ENCODE measurements around the gene FOXM1.

FOXM1 gene

DNA sequence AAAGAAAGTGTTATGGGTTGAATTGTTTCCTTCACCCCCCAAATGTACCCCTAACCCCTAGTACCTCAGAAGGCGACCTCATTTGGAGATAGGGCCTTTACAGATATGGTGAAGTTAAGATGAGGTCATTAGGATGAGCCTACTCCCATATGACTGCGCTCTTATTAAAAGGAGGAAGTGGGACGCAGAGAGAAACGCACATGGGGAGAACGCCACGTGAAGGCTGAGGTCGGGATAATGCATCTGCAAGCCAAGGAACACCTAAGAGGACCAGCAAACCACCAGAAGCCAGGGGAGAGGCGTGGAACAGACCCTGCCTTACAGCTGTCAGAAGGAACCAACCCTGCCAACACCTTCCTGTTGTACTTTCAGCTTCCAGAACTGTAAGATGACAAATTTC lies 40.4 kb downstream of the FOXM1 start:
- no peak for DNase-seq (ENCODE audit: low spot score)

DNA sequence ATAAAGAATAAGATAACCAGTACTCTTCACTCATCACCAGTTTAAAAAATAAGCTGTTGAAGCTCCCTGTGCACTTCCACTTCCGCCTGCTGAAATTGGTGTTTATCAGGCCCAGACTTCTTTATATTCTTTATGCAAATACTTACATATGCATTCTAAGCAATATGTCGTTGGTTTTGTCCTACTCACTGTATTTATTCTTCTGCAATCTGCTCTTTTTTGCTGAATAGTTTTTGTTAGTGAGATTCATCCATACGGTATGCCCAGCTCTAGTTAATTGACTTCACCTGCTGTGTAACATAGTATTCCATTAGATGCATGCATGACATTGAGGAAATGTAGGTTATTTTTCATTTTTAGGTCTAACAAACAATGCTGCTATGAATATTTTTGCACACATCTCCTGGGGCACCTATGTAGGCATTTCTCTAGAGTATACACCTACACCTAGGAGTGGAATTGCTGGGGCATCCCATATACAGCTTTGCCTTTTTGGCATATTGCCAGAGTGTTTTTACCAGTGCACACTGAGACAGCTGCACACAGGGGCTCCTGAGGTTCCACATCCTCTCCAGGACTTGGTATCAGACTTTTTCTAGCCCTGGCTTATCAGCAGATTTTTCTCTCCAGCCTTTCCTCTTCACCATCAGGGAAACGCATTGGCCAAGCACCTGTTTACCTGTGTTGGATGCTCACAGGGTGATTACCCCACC lies 41.1 kb downstream of the FOXM1 start:
- no peak for DNase-seq (ENCODE audit: low spot score)

DNA sequence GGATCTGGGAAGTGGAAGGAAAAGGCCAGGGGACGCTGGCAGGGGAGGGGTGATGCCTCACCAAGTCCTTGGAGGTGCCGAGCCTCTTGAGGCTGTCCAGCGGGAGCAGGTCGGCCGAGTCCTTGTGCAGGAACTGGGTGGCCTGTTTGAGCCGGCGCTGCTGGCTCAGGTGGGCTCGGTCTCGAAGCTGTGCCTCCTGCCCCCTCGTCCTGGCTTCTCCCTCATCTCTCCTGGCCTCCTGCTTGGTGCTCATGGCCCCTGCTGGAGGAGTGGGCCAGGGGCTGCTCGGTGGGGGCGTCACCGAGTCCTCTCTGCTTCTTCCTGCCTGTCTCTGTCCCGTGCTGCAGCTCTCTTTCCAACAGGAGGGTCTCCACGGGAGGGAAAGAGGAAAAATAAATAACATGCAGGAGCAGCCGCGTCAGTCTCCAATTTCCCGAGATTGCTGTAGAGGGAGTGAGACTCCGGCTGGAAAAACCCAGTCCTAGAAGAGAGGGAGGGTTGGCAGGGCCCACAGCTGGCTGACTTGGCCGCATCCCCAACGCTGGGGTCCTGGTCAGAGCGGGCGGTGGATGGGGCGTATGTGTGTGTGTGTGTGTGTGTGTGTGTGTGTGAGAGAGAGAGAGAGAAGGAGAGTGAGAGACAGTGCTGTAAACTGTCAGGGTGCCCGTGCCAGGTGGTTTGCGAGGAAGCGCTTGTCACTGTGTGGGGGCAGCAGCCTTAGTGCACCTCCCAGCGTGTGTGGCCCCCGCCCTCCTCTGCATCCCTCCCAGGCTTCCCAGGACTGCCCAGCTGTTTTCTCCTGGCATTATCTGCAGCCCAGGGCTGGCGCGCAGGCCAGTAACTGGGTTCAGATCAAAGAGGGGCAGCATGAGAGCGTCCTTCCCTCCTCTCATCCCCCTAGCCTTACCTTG lies 42.1 kb downstream of the FOXM1 start, which contains the start of gene NRIP2:
Gene NRIP2 (minus strand): TSS at position 455 of the 911 bp plus-strand sequence. CDS start 52 bp downstream, at position 403.
- DNase-seq (ENCODE audit: low spot score) = peak; percentile 55

DNA sequence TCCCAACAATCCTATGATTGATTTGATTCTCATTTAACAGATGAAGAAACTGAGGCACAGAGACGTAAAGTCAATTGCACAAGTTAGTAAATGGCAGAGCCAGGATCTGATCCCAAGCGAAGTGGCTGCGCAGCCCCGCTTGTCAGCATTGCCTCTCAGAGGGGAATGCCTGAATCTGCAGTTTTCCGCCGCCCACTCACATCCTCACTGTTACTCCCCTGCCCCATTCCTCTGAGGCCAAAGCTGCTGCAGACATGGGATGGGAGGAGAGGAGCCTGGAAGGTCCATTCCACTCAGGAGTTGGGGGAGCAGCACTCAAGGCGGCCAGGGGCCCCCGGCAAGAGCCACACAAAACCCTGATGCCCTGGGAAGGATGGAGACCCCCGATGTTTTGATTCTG lies 43.2 kb downstream of the FOXM1 start:
- no peak for DNase-seq (ENCODE audit: low spot score)

DNA sequence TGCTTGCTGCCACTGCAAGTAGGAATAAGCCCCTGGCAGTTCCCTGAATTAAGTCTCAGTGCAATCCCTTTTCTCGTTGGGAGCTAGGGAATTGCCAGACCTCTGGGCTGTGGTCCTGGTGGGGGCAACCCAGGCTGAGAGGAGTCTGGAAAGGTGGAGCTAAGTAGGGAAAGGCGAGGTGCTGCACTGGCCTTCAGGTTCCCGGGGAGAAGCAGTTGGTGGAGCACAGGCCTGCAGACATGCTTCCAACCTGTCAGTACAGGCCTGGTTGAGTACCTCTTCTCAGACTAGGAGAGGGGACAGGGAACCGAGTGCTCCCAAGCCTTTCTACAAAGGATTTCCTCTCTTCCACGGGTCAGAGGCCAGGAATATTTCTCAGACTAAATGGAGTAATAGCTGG lies 43.6 kb downstream of the FOXM1 start:
- no peak for DNase-seq (ENCODE audit: low spot score)

DNA sequence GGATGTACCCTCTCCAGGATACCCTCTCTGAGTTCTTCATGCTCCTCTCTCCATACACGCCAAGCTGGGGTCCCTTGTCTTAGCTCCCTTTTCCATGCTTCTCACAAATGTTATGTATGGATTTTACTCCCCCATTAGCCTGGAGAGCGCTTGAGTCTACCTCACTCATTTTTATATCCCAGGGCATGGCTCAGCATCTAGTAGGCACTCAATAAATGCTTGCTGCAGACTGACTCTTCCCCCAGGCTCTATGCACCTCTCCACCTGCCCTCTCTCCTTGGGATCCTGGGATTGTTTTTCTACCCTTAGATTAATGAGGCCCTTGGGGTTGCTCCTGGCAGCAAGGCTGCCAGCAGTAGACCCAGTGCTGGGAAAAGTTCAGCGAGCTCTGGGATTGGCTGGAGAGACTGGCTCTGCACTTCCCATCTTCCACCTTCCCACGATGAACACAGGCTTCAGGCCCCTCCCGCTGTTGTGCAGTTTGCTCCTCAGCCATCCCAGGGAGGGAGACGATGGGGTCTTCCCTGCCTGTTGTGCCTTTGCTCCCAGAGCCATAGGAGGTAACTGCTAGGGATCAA lies 44.3 kb downstream of the FOXM1 start:
- DNase-seq (ENCODE audit: low spot score) = no peak

DNA sequence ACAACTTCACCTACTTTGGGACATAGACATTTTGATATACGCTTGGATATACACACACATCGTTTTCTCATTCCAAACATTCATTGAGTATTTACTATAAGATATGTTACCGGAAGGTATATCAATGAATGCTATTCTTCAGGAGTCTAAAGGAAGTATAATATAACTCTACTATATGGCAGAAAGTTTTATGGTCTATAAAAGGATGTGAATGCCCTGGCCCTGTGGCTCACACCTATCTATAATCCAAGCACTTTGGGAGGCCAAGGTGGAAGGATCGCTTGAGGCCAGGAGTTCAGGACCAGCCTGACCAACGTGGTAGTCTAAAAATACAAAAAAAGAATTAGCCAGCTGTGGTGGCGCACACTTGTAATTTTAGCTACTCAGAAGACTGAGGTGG lies 47.7 kb downstream of the FOXM1 start:
- no peak for DNase-seq (ENCODE audit: low spot score)

DNA sequence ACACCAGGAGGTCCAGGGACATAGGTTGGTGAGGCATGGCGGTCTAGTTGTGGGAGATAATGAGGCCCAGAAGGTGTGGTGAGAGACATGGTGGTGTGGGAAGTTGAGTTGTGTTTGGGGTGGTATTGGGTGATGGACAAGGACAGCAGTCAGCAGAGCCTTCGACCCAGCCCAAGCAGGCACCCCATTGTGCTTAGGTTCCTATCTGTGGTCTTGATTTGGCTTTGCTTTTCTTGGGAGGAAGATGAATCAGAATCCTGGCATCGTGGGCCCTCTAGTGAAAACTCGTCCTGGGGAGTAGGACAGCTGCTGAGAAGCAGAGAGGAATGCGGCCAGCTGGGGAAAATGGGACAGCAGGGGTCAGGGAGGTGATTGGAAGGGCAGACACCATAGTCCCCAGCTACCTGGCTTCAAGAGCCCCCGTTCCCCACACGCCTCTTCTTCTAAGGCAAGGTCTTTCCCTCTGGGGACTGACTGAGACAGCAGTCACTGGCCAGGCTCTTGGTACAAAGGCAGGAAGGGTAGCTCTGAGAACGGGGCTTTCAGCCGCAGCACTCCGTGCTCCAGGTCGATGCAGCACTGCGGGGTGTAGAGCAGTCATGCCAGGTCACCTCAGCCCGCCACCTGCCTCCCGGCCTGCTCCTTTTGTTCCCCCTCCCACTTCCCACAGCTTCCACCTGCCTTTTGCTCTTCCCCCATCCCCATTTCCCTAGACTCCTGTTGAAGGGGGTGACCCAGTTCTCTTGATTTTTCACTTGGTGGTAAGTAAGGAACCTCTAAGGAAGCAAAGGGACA lies 50.1 kb downstream of the FOXM1 start:
- no peak for DNase-seq (ENCODE audit: low spot score)

DNA sequence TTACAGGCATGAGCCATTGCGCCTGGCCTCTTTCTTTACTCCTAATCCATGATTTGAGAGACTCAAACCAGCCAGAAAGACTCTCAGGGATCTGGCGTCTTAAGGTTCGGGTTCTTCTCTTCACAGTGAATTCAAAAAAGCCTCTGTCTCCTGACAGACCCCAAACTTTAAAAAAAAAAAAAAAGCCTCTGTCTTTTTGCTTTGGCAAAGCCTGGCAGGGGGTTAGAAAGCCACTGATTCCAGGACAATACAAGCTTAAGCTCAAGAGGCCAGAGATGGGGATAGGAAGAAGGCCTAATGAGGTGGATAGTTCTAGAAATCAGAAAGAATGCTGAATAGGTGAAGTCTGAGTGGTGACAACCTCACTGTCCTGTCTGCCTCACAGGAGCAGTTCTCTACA lies 50.9 kb downstream of the FOXM1 start:
- DNase-seq (ENCODE audit: low spot score) = no peak

DNA sequence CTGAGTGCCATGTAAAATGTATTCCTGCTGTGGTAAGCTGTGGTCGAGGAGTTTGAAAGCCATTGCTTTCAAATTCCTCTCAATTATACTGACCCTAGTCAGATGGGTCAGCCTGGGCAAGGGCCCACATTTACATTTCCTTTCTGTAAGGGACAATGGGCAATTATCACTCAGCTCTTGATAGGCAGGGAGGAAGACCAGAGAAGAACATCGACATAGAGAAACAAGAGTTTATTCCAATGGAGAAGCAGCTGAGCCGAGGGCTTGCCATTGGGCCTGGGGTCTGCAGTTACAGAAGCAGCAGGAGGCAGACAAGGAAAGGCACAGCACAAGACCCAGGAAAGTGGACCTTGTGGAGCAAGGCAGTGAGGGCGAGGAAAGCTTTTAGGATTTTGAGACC lies 51.8 kb downstream of the FOXM1 start:
- no peak for DNase-seq (ENCODE audit: low spot score)

DNA sequence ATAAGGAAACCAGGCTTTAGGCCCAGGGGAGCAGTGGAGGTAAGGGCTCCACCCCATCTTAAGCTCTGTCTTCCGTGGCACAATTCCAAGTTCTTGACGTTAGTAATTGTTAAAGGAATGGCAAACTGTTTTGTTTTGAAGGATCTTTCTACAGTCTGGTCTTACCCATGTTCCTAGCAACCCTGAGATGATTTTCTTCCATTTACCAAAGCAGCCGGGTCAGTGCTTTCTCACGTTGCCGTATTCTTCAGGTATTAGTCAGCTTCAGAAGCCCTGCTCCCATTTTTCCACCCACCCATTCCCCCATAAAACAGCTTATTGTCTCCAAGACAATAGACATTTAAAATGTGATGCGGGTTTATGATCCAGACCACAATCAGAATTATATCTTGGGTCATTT lies 52.4 kb downstream of the FOXM1 start:
- DNase-seq (ENCODE audit: low spot score) = no peak

DNA sequence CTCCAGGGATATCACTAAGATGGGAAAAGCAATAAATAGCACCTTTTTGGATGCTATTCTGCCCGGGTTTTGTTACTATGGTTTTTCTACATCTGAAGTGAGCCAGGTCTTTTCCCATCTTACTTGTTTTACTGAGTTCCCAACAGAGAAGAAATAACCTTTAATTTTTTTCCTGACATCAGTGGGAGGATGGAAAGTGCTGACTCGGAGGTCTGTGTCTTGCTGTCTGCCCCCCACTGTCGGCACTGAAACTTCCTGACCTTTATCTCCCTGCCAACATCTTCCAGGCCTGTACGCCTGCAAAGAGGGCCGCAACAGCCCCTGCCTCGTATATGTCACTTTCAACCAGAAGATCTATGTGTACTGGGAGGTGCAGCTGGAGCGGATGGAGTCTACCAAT lies 53.5 kb downstream of the FOXM1 start:
- no peak for DNase-seq (ENCODE audit: low spot score)

DNA sequence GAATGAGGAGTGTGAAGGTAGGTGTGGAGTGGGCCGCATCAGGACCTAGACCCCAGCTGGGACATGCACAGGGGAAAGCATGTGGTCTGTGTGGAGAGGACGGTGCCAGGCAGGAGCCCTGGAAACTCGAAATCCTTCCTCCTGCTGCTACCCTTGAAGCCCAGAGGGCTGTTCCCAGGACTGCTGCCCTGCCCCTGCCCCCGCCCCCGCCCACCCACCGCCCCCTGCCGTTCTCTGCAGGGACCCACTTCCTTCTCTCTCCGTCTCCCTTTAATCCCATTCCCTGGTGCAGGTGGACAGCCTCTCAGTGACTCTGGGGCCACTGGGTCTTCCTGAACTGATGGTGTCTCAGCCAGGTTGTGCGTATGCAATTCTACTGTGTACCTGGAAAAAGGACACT lies 56.5 kb downstream of the FOXM1 start:
- no peak for DNase-seq (ENCODE audit: low spot score)

DNA sequence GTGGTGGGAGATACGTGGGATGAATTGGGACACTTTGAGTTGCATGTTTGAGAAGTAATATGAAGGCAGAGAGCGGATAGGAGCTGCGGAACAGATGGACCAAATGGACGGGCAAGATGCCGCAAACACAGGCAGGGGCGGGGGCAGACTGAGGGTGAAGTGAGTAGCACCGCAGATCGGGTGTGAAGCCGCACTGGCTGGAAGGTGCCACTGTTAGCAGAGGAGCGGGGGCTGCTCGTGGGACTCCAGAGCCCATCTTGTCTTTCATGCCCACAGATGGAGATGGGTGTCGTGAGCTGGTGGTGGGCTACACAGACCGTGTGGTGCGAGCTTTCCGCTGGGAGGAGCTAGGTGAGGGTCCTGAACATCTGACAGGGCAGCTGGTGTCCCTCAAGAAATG lies 57.2 kb downstream of the FOXM1 start:
- DNase-seq (ENCODE audit: low spot score) = no peak

DNA sequence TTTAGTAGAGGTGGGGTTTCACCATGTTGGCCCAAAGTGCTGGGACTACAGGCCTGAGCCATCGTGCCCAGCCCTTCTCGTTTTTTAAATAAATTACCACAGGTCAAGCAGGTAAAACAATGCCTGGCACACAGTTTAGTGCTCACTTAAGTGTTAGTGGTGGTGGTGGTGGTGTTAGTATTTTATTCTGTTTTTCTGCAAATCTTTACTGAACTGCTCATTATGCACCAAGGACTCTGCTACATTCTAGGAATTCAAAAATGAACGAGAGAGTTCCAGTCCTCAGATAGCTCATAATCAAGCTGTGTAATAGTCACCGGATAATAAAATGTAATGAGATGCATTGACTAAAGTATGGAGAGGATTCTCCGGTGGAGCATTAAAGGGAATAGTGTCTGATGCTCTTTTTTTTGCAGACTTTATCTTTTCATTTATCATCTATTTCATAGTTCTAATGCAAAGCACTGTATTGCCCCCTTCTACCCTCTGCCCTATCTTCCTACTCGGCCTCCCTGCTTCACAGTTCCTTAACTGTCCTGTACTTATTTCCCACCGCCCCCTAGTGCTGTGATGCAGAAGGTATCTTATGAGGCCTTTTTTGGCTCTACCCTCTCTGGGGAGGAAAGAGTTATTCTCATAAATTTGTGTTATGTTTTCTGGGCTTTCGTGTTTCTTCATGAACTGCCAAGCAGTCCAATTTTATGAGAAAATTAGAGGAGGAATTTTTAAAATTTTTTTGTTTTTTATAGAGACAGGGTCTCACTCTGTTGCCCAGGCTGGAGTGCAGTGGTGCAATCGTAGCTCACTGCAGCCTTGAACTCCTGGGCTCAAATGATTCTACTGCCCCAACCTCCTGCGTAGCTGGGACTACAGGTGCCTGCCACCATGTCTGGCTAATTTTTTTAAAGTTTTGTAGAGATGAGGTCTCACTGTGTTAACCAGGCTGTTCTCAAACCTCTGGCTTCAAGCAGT lies 63.5 kb downstream of the FOXM1 start:
- DNase-seq (ENCODE audit: low spot score) = peak; percentile 73

DNA sequence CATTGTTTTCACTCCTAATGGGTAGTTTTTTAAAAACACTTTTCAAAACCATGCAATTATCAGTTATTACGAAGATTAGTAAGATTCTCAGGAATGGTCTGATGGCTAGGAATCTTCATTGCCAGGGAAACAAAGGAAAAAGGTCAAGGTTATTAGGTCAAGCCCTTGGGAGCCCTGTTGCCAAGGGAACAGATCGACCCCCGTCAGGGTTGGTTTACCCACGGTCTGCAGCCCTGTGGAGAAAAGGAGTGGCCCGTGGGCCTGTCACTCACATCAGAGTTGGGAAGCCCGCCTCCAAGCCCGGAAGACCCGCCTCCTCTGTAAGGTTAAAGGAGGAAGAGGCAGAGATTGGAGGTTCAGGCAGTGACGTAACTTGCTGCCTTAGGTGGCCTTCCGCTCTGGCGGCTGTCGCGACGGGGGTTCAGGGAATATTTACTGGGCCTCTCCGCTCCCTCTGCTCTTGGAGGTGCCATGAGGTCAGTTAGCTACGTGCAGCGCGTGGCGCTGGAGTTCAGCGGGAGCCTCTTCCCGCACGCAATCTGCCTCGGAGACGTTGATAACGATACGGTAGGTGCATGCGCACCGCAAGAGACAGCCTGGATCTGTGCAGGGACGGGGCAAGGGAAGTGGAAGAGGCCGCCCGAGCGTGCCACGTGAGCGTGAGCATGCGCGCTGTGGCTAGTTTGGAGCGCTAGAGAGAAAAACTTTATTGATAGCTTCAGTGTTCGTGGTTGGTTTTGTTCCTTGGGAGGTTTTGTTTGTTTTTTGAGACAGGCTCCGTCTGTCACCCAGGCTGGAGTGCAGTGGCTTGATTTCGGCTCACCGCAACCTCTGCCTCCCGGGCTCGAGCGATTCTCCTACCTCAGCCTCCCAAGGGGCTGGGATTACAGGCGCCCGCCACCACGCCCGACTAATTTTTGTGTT lies 64.4 kb downstream of the FOXM1 start, which contains the start of gene ITFG2:
Gene ITFG2 (plus strand): TSS at position 379 of the 924 bp plus-strand sequence. CDS start 93 bp downstream, at position 472.
- DNase-seq (ENCODE audit: low spot score) = peak; percentile 93

DNA sequence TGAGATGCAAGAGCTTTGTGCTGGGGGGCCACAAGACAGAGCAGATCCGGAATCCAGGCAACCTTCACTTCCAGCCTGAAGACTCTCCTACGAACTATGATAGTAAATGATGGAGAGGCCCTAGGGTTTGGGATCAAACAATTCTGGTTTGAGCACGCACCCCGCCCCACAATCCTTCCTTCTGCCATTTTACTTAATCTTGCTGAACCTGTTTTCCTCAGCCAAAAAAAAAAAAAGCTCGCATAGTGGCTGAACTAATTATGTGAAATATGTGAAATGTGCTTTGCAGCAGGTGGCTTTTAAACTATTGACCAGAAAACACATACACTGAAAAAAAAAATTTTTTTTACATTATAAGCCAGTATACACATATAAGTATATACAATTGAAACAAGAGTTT lies 65.2 kb downstream of the FOXM1 start:
- no peak for DNase-seq (ENCODE audit: low spot score)
